ENCODE data around the gene DMBX1.

- no peak for TF ChIP-seq MAX (CRISPR knock-in tag; IDR thresholded peaks at IDR 0.05)
- TF ChIP-seq, protein P1, sequence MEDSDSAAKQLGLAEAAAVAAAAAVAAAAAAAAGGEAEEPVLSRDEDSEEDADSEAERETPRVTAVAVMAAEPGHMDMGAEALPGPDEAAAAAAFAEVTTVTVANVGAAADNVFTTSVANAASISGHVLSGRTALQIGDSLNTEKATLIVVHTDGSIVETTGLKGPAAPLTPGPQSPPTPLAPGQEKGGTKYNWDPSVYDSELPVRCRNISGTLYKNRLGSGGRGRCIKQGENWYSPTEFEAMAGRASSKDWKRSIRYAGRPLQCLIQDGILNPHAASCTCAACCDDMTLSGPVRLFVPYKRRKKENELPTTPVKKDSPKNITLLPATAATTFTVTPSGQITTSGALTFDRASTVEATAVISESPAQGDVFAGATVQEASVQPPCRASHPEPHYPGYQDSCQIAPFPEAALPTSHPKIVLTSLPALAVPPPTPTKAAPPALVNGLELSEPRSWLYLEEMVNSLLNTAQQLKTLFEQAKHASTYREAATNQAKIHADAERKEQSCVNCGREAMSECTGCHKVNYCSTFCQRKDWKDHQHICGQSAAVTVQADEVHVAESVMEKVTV (CRISPR knock-in tag; IDR thresholded peaks at IDR 0.05), result no peak
- no peak for TF ChIP-seq HDAC2 (IDR thresholded peaks at IDR 0.05)
- TF ChIP-seq, protein P2, sequence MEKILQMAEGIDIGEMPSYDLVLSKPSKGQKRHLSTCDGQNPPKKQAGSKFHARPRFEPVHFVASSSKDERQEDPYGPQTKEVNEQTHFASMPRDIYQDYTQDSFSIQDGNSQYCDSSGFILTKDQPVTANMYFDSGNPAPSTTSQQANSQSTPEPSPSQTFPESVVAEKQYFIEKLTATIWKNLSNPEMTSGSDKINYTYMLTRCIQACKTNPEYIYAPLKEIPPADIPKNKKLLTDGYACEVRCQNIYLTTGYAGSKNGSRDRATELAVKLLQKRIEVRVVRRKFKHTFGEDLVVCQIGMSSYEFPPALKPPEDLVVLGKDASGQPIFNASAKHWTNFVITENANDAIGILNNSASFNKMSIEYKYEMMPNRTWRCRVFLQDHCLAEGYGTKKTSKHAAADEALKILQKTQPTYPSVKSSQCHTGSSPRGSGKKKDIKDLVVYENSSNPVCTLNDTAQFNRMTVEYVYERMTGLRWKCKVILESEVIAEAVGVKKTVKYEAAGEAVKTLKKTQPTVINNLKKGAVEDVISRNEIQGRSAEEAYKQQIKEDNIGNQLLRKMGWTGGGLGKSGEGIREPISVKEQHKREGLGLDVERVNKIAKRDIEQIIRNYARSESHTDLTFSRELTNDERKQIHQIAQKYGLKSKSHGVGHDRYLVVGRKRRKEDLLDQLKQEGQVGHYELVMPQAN (IDR thresholded peaks at IDR 0.05; ENCODE audit: borderline replicate concordance), result no peak
- no peak for TF ChIP-seq GTF2F1 (IDR thresholded peaks at IDR 0.05; ENCODE audit: low read depth, low read length)
- TF ChIP-seq ATF7 (IDR thresholded peaks at IDR 0.05), result no peak
- no peak for TF ChIP-seq POLR2A (conservative IDR thresholded peaks at IDR 0.05)
- no peak for TF ChIP-seq REST (IDR thresholded peaks at IDR 0.05; ENCODE audit: borderline replicate concordance)
- TF ChIP-seq REST (CRISPR knock-in tag; IDR thresholded peaks at IDR 0.05; ENCODE audit: low read depth), result no peak
Measured at GRCh38 chr1:46483589-46483988, 6.0 kb upstream of the DMBX1 start.
